C4-2B (cell line): Measurements from ENCODE around the gene CDK17.

Experiments used
- H3K27ac ChIP-seq: fragments of 450-650 bp; 2 replicates; pipeline ENCODE4 v1.5.1; 2017
- ZFX ChIP-seq: fragments of 450-650 bp; IDR thresholded peaks from 2 replicates; pipeline ENCODE4 v1.6.1; 2017
- TF ChIP-seq, protein P1 (sequence below): fragments of 450-650 bp; conservative IDR thresholded peaks from 2 replicates; pipeline ENCODE4 v1.5.1; 2017; ENCODE audit warnings: mild to moderate bottlenecking

CDK17 gene

DNA sequence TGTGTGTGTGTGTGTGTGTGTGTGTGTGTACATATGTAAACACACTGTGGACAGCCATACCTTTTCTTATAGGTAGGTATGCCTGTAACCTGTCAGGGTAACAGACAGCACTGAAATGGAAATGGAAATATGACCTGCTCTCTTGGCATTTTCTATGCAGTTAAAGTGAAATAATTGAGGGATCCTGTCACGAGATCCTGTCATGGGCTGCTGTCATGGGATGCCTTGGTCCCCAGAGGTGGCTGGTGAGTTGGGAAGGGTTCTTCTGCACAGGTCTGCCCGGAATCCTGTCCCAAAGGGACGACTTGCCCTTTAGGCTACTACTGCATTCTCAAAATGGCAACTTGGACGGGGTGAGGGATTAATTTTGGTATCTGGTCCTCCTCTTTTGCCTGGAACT, 158.8 kb downstream of the CDK17 start:
- TF ChIP-seq, protein P1, sequence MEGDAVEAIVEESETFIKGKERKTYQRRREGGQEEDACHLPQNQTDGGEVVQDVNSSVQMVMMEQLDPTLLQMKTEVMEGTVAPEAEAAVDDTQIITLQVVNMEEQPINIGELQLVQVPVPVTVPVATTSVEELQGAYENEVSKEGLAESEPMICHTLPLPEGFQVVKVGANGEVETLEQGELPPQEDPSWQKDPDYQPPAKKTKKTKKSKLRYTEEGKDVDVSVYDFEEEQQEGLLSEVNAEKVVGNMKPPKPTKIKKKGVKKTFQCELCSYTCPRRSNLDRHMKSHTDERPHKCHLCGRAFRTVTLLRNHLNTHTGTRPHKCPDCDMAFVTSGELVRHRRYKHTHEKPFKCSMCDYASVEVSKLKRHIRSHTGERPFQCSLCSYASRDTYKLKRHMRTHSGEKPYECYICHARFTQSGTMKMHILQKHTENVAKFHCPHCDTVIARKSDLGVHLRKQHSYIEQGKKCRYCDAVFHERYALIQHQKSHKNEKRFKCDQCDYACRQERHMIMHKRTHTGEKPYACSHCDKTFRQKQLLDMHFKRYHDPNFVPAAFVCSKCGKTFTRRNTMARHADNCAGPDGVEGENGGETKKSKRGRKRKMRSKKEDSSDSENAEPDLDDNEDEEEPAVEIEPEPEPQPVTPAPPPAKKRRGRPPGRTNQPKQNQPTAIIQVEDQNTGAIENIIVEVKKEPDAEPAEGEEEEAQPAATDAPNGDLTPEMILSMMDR = no peak
- TF ChIP-seq ZFX = no peak
- H3K27ac ChIP-seq = no peak overlapping the region

DNA sequence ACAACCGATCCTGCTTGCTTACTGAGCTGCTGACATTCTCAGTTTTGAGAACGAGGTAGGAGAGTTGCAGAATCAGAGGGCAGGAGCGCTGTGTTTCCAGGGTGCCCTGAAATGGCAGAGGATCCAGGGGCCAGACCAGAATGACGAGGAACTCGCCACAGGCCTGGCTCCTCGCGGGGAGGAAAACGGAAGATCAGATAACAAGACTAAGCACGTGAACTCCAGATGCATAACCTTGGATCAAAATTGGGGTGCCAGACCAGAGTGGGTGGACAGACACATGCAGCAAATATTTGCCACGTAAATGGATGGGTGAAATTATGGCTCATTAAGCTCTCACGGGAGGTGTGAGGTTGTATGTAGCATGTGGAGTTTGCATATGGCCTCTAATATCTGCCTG, 159.6 kb downstream of the CDK17 start:
- no peak overlapping the region for H3K27ac ChIP-seq
- TF ChIP-seq, protein P1 = no peak
- no peak for TF ChIP-seq ZFX

- TF ChIP-seq, protein P1 = no peak
- TF ChIP-seq ZFX = no peak
- no peak overlapping the region for H3K27ac ChIP-seq
Measured at GRCh38 chr12:96239711-96240635, 160.3 kb downstream of the CDK17 start.

- TF ChIP-seq ZFX = no peak
- TF ChIP-seq, protein P1 = no peak
- no peak overlapping the region for H3K27ac ChIP-seq
Measured at GRCh38 chr12:96238336-96239047, 161.7 kb downstream of the CDK17 start.

DNA sequence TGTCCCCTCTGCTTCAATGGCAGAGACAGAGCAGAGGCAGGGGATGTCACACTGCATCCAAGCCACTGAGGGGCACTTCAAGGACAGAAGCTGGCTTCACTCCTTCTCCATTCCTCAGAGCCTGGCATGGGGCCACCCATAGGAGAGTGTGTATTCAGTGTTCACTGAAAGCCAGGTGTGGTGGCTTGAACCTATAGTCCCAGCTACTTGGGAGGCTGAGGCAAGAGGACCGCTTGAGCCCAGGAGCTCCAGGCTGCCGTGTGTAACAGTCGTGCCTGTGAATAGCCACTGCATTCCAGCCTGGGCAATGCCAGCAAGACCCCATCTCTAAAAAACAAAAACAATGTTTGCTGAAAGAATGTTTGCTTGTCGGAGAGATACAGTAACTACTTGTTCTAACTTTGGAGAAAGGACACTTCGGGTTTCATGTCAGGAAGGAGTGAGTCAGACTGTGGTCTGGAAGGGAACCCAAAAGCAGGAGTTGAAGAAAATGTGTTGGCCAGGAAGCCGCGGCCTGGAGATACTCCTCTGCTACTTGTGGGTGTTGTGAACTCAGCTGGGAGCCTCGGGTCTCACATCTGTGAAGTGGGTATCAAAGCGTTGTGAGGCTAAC, 162.7 kb downstream of the CDK17 start:
- H3K27ac ChIP-seq = no peak overlapping the region
- TF ChIP-seq, protein P1 = no peak
- no peak for TF ChIP-seq ZFX

DNA sequence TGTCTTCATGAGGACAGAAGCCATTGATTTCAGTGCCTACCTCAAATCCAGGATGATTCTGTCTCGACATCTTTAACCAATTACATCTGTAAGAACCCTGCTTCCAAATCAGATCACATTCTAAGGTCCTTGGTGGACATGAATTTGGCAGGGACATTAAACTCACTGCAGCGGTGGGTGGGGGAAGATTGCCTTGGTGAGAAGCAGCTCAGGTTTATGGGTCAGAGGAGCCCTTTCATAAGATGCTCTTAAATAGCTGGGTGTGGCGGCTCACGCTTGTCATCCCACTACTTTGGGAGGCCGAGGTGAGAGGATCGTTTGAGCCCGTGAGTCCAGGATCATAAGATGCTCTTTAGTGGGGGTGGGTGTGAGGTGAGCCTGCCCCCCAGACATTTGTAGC, 163.2 kb downstream of the CDK17 start:
- H3K27ac ChIP-seq = no peak overlapping the region
- TF ChIP-seq, protein P1 = no peak
- TF ChIP-seq ZFX = no peak
